Measurements from ENCODE around the gene LIPJ. TPM values are rescaled to one million over a fixed set of nuclear protein-coding genes. Genes with fewer than 3 reads are reported as not detected.

The LIPJ gene
- total and polyA plus RNA-seq, 8 donors: 0.07 to 0.41 (median 0.23) TPM; not detected in 2

DNA sequence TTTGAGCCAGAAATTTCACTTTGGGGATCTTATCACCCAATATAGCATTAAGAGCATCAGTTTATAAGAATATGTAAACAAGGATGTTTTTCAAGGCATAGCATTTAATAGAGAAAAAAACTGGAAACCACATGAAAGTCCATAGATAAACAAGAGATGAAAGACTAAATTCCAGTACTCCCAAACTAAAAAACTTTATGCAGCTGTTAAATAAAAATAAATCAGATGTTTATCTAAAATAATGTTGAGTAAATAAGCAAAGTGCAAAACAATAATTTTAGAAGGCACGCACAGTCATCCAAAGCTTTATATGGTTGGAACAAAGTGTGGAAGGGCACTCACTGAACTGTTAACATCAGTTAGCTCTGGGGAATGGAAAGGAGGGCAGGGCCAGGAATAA is 24.4 kb upstream of the LIPJ start:
- H3K27me3 ChIP-seq: no peaks in the 10 kb centered on the region
- DNase-seq (no peak), ATAC-seq (no peak)
- intact Hi-C loops (cut with DNase I): no loop called here
- TF ChIP-seq, protein P1, sequence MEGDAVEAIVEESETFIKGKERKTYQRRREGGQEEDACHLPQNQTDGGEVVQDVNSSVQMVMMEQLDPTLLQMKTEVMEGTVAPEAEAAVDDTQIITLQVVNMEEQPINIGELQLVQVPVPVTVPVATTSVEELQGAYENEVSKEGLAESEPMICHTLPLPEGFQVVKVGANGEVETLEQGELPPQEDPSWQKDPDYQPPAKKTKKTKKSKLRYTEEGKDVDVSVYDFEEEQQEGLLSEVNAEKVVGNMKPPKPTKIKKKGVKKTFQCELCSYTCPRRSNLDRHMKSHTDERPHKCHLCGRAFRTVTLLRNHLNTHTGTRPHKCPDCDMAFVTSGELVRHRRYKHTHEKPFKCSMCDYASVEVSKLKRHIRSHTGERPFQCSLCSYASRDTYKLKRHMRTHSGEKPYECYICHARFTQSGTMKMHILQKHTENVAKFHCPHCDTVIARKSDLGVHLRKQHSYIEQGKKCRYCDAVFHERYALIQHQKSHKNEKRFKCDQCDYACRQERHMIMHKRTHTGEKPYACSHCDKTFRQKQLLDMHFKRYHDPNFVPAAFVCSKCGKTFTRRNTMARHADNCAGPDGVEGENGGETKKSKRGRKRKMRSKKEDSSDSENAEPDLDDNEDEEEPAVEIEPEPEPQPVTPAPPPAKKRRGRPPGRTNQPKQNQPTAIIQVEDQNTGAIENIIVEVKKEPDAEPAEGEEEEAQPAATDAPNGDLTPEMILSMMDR (IDR thresholded peaks at IDR 0.05): no peak
- no peaks in the 10 kb centered on the region for H3K4me1 ChIP-seq
- H3K36me3 ChIP-seq: no peaks in the 10 kb centered on the region
- no peaks in the 10 kb centered on the region for H3K9me3 ChIP-seq
- no peak overlapping the region for H3K27ac ChIP-seq
- H3K4me3 ChIP-seq: no peak overlapping the region

DNA sequence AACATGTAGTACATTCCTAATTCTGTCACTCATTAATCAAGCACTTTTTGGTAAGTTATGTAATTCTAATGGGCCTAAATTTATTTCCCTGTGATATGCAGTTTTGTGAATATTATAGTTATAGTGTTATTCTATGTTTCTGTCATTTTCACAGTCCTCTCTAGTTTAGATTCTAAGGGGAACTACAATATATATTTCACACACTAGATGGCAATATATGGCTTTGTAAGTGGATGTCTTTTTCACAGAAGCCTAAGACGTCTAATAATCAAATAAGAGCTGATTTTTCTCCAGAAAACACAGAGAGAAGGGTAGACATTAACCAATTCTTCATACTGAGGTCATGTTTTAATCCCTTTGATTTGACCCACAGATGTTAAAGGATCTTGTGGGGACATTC is 21.5 kb upstream of the LIPJ start:
- DNase-seq: peak in 1 of 4 donors; percentile 26
- Histone ChIP-seq H3K4me3 (no peak overlapping the region), H3K27me3 (no peaks in the 10 kb centered on the region), H3K9me3 (no peaks in the 10 kb centered on the region), H3K4me1 (no peaks in the 10 kb centered on the region), H3K36me3 (no peaks in the 10 kb centered on the region), H3K27ac (no peak overlapping the region)
- intact Hi-C loops (cut with DNase I): no loop called here
- TF ChIP-seq, protein P1 (IDR thresholded peaks at IDR 0.05): peak; percentile 18 to 28
- peak; percentile 84 for ATAC-seq

DNA sequence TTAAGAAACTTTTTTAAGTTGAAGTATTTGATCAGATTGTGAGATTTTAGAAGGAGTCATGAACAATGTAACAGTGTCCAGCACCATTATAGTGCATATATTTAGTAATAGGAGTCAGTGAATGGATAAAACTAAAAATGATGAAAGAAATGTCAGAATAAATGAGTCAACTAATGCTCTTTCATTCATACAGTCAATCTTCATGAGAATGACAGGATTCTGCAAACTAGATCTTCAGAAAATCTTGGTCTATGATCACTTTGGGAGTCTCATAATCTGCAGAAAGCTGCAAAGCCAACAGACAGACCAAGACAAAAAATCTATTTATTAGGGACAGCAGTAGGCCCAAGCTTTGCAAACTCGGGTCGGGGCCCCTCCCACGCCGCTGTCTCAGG is 4.2 kb upstream of the LIPJ start:
- H3K36me3 ChIP-seq: no peaks in the 10 kb centered on the region
- no peaks in the 10 kb centered on the region for H3K9me3 ChIP-seq
- peak overlapping the region; percentile 89 for H3K27ac ChIP-seq
- peaks cover 0 to 3% of the 10 kb centered on the region in 2 donors for H3K4me1 ChIP-seq
- no peaks in the 10 kb centered on the region for H3K27me3 ChIP-seq
- peak overlapping the region; percentile 58 to 64 for H3K4me3 ChIP-seq
- DNase-seq: no peak
- no peak for ATAC-seq
- intact Hi-C loops (cut with DNase I): no loop called here
- TF ChIP-seq, protein P1 (IDR thresholded peaks at IDR 0.05): no peak

DNA sequence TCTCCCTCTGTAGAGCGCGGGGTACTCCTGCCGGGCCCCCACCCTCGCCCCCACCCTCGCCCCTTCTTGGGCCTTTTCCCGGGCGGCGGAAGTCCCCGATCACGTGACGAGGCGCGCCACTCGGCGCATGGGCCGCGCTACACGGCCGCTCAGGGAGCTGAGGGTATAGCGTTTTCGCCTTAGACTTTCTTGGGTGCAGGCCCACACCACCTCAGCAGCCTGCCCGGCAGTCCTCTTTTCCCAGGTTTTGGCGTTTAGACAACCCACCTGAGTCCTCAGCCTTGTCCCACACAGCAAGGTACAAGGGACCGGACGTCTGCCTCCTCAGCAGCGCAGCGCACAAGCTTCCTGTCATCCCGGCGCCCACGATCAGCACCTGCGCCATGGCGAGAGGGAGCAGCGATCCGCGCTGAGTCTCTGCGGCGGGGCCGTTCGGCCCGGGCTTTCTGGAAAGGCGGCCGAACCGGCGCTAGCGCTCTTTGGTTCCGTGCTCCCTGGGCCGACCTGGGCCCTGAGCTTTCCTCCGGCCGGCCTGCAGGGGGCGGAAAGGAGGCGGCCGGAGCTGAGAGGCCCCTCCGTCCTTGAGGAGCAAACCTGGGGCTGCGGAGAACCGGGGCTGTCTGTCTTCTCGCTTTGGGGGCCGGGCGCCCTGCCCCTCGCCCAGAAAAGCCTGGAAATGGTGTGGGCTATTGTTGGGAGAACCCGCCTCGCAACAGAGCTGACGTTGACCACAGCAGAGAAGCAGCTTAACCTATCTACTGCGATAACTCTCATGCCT is 3.6 kb upstream of the LIPJ start, which contains the start of gene RNLS:
TSS of gene RNLS (minus strand) at position 513 of the 778 bp plus-strand sequence.
- H3K9me3 ChIP-seq: no peaks in the 10 kb centered on the region
- H3K4me1 ChIP-seq: peaks cover 0 to 3% of the 10 kb centered on the region in 2 donors
- DNase-seq (peak; percentile 64 to 93 (median 75)), ATAC-seq (peak; percentile 98)
- H3K36me3 ChIP-seq: no peaks in the 10 kb centered on the region
- no peaks in the 10 kb centered on the region for H3K27me3 ChIP-seq
- peak within 1 kb of the TSS; percentile 58 to 64 for H3K4me3 ChIP-seq
- peak within 1 kb of the TSS; percentile 89 for H3K27ac ChIP-seq
- TF ChIP-seq, protein P1 (IDR thresholded peaks at IDR 0.05): peak; percentile 74 to 78
- intact Hi-C loops (cut with DNase I): no loop called here

DNA sequence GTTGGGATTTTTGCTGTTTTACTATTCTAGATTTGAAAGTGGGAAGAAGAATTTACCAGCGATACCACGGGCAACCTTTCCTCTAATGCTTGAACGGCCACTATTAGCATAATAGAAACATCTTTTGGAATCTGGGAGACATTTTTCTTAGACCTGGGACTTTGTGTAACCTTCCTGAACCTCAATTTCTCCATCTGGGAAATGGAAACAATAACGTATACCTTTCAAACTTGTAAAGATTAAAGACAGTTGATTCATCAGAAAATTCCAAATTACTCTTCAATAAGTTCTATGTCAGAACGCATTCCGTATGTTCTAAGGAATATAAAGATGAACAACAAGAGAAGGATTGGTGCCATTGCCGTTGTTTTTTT is 3.0 kb upstream of the LIPJ start:
- no peak for ATAC-seq
- intact Hi-C loops (cut with DNase I): no loop called here
- DNase-seq: no peak
- H3K27ac ChIP-seq: peak overlapping the region; percentile 89
- H3K9me3 ChIP-seq: no peaks in the 10 kb centered on the region
- TF ChIP-seq, protein P1 (IDR thresholded peaks at IDR 0.05): no peak
- peaks cover 0 to 3% of the 10 kb centered on the region in 2 donors for H3K4me1 ChIP-seq
- no peaks in the 10 kb centered on the region for H3K27me3 ChIP-seq
- no peaks in the 10 kb centered on the region for H3K36me3 ChIP-seq
- H3K4me3 ChIP-seq: peak overlapping the region; percentile 58 to 64

All from left lung (tissue), 10 donors.